Aorta (tissue), 5 donors: ENCODE results near the gene NR6A1. TPM values are rescaled to one million over a fixed set of nuclear protein-coding genes. Genes with fewer than 3 reads are reported as not detected.

Source experiments
- ATAC-seq: fragments of 200-7000 bp; cut with Tn5 transposase; one replicate; pipeline ENCODE4 v1.9.1; 2022; ENCODE audit warnings: moderate library complexity; ENCODE audit not compliant: low FRiP score
- DNase-seq, 2 donors: peaks; one replicate each; pipeline ENCODE4 v3.0.0-alpha.2; 2020
- H3K27ac ChIP-seq, 2 donors: one replicate each; pipeline ENCODE4 v1.5.1; 2013; ENCODE audit warnings: low read length in 2 of 2, mild to moderate bottlenecking in 2 of 2, moderate library complexity in 2 of 2, control low read depth in 1 of 2, inconsistent platforms in 1 of 2, low read depth in 1 of 2
- H3K27me3 ChIP-seq, 2 donors: one replicate each; pipeline ENCODE4 v1.6.1; 2013; ENCODE audit warnings: control low read depth in 1 of 2, low read length in 1 of 2, mild to moderate bottlenecking in 1 of 2, moderate library complexity in 1 of 2; ENCODE audit not compliant: insufficient read depth in 2 of 2, control insufficient read depth in 1 of 2
- H3K36me3 ChIP-seq, 2 donors: one replicate each; pipeline ENCODE4 v1.6.1; 2013; ENCODE audit warnings: control low read depth in 1 of 2, low read length in 1 of 2, mild to moderate bottlenecking in 1 of 2; ENCODE audit not compliant: insufficient read depth in 2 of 2, control insufficient read depth in 1 of 2
- H3K4me1 ChIP-seq, 2 donors: one replicate each; pipeline ENCODE4 v1.6.1; 2013; ENCODE audit warnings: low read length in 2 of 2, control low read depth in 1 of 2, mild to moderate bottlenecking in 1 of 2, moderate library complexity in 1 of 2; ENCODE audit not compliant: insufficient read depth in 2 of 2, control insufficient read depth in 1 of 2
- H3K4me3 ChIP-seq, 2 donors: one replicate each; pipeline ENCODE4 v1.5.1; 2013; ENCODE audit warnings: low read length in 2 of 2, control low read depth in 1 of 2, mild to moderate bottlenecking in 1 of 2
- H3K9me3 ChIP-seq: one replicate; pipeline ENCODE4 v1.6.1; 2013; ENCODE audit warnings: mild to moderate bottlenecking, low read length; ENCODE audit not compliant: control insufficient read depth
- WGBS, 2 donors: extraction: QIAGEN DNeasy Blood & Tissue Kit; methylation state at CpG; one replicate each; pipeline ENCODE4 v1.1.7; 2013; 5-methylcytosine and 5-hydroxymethylcytosine counted together
- intact Hi-C, 2 donors: fragments of 100-400 bp; cut with DNase I; formaldehyde crosslinking; loops; one replicate each; pipeline versions ENCODE4 v1.14.2 to v1.15.0; 2022
- polyA plus RNA-seq, 2 donors: library from polyadenylated mRNA; stranded (reverse); fragments of 200-250 nt; gene quantifications; one replicate each; pipeline ENCODE4 v1.2.3, GENCODE V29; 2013
- total RNA-seq, 2 donors: library from RNA; stranded (reverse); fragmentation: NEBNext Ultra II Directional; extraction: Animal tissue kit (Norgen Biotek cat#: 25700); gene quantifications; one replicate each; pipeline ENCODE4 v1.2.1, GENCODE V29; 2021
- donor health status: healthy with polysubstance abuse.
- donor health status: Bipolar disorder and iron deficiency.
- donor health status: DM: no; HTN: no; CAD: no.
- donor health status: DM: no; HTN: no; CAD: no.
- donor health status: DM: yes; HTN: yes; CAD: no.

NR6A1 gene
- total and polyA plus RNA-seq, 4 donors, result 0.26 to 1.6 (median 0.46) TPM

DNA sequence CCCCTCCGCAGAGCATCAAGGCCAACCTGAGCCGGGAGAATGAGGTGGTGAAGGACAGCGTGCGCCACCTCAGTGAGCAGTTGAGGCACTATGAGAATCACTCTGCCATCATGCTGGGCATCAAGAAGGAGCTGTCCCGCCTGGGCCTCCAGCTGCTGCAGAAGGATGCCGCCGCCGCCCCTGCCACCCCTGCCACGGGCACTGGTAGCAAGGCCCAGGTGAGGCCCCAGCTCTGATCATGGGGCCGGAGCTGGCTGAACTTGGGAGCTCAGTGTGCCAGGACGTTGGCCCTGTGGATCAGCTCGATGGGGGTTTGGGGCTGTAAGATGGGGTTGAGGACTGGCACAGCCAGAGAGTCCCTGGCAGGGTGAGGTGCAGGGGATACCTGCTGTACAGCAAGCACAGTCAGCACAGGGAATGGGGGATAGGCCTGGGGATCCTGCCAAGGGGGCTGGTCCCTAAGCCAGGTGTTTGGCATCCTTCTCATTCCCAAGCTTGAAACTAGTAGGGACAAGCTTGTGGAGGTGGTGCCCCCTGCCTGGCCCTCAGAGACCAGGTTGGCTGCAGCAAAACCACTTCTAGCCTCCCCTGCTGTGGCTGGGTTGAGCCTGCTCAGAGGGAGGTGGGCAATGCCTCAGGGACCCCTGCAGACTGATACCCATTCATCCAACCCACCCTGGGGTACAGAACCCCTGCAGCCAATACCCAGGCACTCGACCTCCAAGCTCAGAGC lies 28.3 kb upstream of the NR6A1 start:
- Histone ChIP-seq H3K4me1 (no peaks in the 10 kb centered on the region), H3K27ac (no peak overlapping the region), H3K4me3 (no peak overlapping the region), H3K36me3 (no peaks in the 10 kb centered on the region), H3K9me3 (no peaks in the 10 kb centered on the region), H3K27me3 (no peaks in the 10 kb centered on the region)
- WGBS, 2 donors, result 88% methylated on average over 13 of the region's 13 CpGs
- no peak for DNase-seq
- ATAC-seq, result no peak
- intact Hi-C loops, result no loop called here

- no peak for DNase-seq
- Histone ChIP-seq H3K27me3 (no peaks in the 10 kb centered on the region), H3K4me3 (no peak overlapping the region), H3K27ac (no peak overlapping the region), H3K4me1 (no peaks in the 10 kb centered on the region), H3K9me3 (no peaks in the 10 kb centered on the region), H3K36me3 (no peaks in the 10 kb centered on the region)
- no peak for ATAC-seq
- WGBS, 2 donors, result 52 to 53% methylated on average over 10 of the region's 10 CpGs
- intact Hi-C loops, result no loop called here
Observed at GRCh38 chr9:124797343-124798103, 26.4 kb upstream of the NR6A1 start.

GRCh38 chr9:124795881-124796431 lies 24.8 kb upstream of the NR6A1 start:
- Histone ChIP-seq H3K9me3 (no peaks in the 10 kb centered on the region), H3K4me3 (no peak overlapping the region), H3K27me3 (no peaks in the 10 kb centered on the region), H3K4me1 (no peaks in the 10 kb centered on the region), H3K36me3 (no peaks in the 10 kb centered on the region), H3K27ac (no peak overlapping the region)
- intact Hi-C loops, result no loop called here
- no peak for DNase-seq
- no peak for ATAC-seq
- WGBS, 2 donors, result 74 to 81% methylated on average over 7 to 9 of the region's 9 CpGs

- WGBS, 2 donors, result 91 to 92% methylated on average over 11 of the region's 11 CpGs
- H3K27me3 ChIP-seq, result no peaks in the 10 kb centered on the region
- no peak for ATAC-seq
- H3K4me1 ChIP-seq, result no peaks in the 10 kb centered on the region
- DNase-seq, result no peak
- H3K27ac ChIP-seq, result no peak overlapping the region
- no peaks in the 10 kb centered on the region for H3K36me3 ChIP-seq
- no peaks in the 10 kb centered on the region for H3K9me3 ChIP-seq
- intact Hi-C loops, result no loop called here
- H3K4me3 ChIP-seq, result no peak overlapping the region
Observed at GRCh38 chr9:124794902-124795491, 23.9 kb upstream of the NR6A1 start.

DNA sequence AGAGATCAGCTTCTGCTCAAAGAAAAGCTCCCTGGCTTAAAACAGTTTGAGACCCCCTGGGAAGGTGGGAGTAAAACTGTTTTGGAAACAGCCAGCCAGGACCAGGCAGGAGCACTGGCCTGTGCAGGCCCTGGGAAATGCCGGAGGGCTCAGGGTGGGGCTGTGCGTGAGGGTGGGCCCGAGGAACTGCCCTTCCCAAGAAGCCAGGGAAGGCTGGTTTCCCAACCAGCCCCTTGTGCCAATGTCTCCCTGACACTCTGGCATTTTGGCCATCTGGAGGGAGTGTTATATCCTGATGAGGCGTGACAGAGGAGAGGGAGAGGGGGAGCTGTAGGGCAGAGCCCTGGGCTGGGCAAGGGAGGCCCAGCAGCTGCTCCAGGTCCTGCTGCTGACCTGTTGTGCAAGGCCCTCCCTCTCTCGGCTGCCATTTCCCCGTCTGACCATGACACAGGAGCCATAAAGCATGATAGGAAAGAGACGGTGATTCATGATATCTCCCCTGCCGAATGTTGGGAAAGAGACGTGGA lies 22.0 kb upstream of the NR6A1 start:
- Histone ChIP-seq H3K4me3 (no peak overlapping the region), H3K4me1 (no peaks in the 10 kb centered on the region), H3K9me3 (no peaks in the 10 kb centered on the region), H3K36me3 (no peaks in the 10 kb centered on the region), H3K27me3 (no peaks in the 10 kb centered on the region), H3K27ac (no peak overlapping the region)
- WGBS, 2 donors, result 75 to 80% methylated on average over 9 of the region's 9 CpGs
- no peak for ATAC-seq
- DNase-seq, result no peak
- intact Hi-C loops, result no loop called here

- no peaks in the 10 kb centered on the region for H3K4me1 ChIP-seq
- no peak overlapping the region for H3K4me3 ChIP-seq
- no peaks in the 10 kb centered on the region for H3K36me3 ChIP-seq
- no peak for ATAC-seq
- H3K27me3 ChIP-seq, result no peaks in the 10 kb centered on the region
- intact Hi-C loops, result no loop called here
- peak in 1 of 2 donors; percentile 33 for DNase-seq
- H3K27ac ChIP-seq, result no peak overlapping the region
- WGBS, 2 donors, result 82 to 84% methylated on average over 8 of the region's 8 CpGs
- no peaks in the 10 kb centered on the region for H3K9me3 ChIP-seq
Observed at GRCh38 chr9:124792257-124793014, 21.3 kb upstream of the NR6A1 start.

DNA sequence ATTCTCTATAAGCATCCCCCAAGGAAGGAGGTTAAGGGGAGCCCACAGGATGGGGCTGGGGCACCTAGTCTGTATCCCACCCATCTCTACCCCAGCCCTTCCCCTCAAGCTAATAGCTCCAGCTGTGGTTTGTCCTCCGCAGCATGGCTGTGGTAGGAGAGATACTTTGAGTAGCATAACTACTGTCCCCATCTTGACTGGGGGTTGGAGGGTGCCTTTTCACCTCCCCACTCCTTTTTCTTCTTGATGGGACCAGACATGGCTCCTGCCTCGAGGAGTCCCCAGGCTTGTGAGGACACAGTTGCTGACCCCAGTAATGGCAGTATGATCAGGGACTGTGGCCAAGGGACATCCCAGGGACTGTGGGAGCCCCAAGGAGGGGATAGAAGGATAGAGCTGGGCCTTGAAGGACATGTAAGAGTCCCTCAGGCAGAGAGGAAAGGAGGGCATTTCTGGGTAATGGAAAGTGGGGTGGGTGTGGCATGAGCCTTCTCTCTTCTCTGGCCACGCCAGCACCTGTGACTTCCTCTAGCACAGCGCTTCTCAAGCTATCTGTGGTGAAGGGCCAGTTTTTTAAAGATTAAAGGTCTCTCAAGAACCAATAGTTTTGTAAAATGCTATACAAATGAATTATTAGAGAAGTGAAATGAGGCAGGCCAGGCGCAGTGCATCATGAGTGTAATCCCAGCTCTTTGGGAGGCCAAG lies 19.8 kb upstream of the NR6A1 start:
- intact Hi-C loops, result no loop called here
- no peaks in the 10 kb centered on the region for H3K9me3 ChIP-seq
- no peaks in the 10 kb centered on the region for H3K4me1 ChIP-seq
- no peaks in the 10 kb centered on the region for H3K27me3 ChIP-seq
- no peak overlapping the region for H3K27ac ChIP-seq
- ATAC-seq (no peak), DNase-seq (peak; percentile 12 to 15)
- H3K36me3 ChIP-seq, result no peaks in the 10 kb centered on the region
- no peak overlapping the region for H3K4me3 ChIP-seq
- 87 to 91% methylated on average over 5 of the region's 5 CpGs for WGBS, 2 donors

GRCh38 chr9:124790301-124790700 lies 19.2 kb upstream of the NR6A1 start:
- WGBS, 2 donors, result 90 to 93% methylated on average over 8 of the region's 8 CpGs
- H3K27me3 ChIP-seq, result no peaks in the 10 kb centered on the region
- H3K4me1 ChIP-seq, result no peaks in the 10 kb centered on the region
- no peak overlapping the region for H3K4me3 ChIP-seq
- H3K27ac ChIP-seq, result no peak overlapping the region
- DNase-seq, result peak in 1 of 2 donors; percentile 14
- ATAC-seq, result no peak
- no peaks in the 10 kb centered on the region for H3K36me3 ChIP-seq
- intact Hi-C loops, result no loop called here
- H3K9me3 ChIP-seq, result no peaks in the 10 kb centered on the region
